HG03469 (cell line): ENCODE measurements around the gene ETV2.

Source experiments
- ATAC-seq: cut with Tn5 transposase; IDR thresholded peaks from one replicate; pipeline ENCODE4 v1.9.1; 2021; ENCODE audit warnings: mild to moderate bottlenecking, moderate library complexity, moderate number of reproducible peaks; ENCODE audit not compliant: unreplicated experiment

The ETV2 gene

GRCh38 chr19:35623327-35624010 lies 18.1 kb upstream of the ETV2 start:
- ATAC-seq: no peak

- no peak for ATAC-seq
These were observed 13.3 kb upstream of the ETV2 start for GRCh38 chr19:35628264-35628564.

- peak; percentile 88 for ATAC-seq
These were observed 12.8 kb upstream of the ETV2 start, which contains the start of gene RBM42 for GRCh38 chr19:35628565-35629331. Gene RBM42 (plus strand): TSS chr19:35629036. CDS start chr19:35629154, 118 bp downstream.

GRCh38 chr19:35629332-35629633 lies 12.3 kb upstream of the ETV2 start:
- ATAC-seq: no peak

GRCh38 chr19:35633727-35634440 lies 7.7 kb upstream of the ETV2 start:
- no peak for ATAC-seq

- no peak for ATAC-seq
These were observed 4.9 kb upstream of the ETV2 start for GRCh38 chr19:35636651-35637050.

GRCh38 chr19:35637165-35637564 lies 4.4 kb upstream of the ETV2 start:
- ATAC-seq: no peak

GRCh38 chr19:35639321-35639639 lies 2.3 kb upstream of the ETV2 start:
- ATAC-seq: no peak

- ATAC-seq: no peak
These were observed 1.7 kb upstream of the ETV2 start for GRCh38 chr19:35639863-35640262.

- no peak for ATAC-seq
These were observed 767 bp downstream of the ETV2 start for GRCh38 chr19:35642312-35642711.

GRCh38 chr19:35642798-35643254 lies 1.3 kb downstream of the ETV2 start:
- ATAC-seq: no peak

GRCh38 chr19:35643255-35644205 lies 2.0 kb downstream of the ETV2 start:
- no peak for ATAC-seq

- ATAC-seq: peak; percentile 34
These were observed 2.9 kb downstream of the ETV2 start for GRCh38 chr19:35644206-35644986.

GRCh38 chr19:35644987-35645679 lies 3.6 kb downstream of the ETV2 start:
- ATAC-seq: no peak

- ATAC-seq: no peak
These were observed 4.4 kb downstream of the ETV2 start for GRCh38 chr19:35645680-35646511.

GRCh38 chr19:35648017-35648961 lies 6.7 kb downstream of the ETV2 start, which contains the start of gene COX6B1:
Gene COX6B1 (plus strand): TSS chr19:35648323. CDS start chr19:35651244, 2,921 bp downstream.
- ATAC-seq: peak; percentile 55

GRCh38 chr19:35650581-35650980 lies 9.0 kb downstream of the ETV2 start:
- ATAC-seq: no peak
